Activated naive CD8-positive, alpha-beta T cell treated with anti-CD3 and anti-CD28 coated beads, Interleukin-2, amount 50 U/mL, for 16 hours (primary cell): ENCODE measurements around the gene AKNA.
"Not testable (repeated sequence)": the region's sequence is repeated elsewhere in the genome, so short reads cannot be mapped to it uniquely, and the experiment has no call there.

Experiments
- DNase-seq: peaks from one replicate; pipeline ENCODE4 v3.0.0-alpha.2; 2020; ENCODE audit warnings: low read depth, low spot score

AKNA gene

GRCh38 chr9:114341152-114341830 is 46.5 kb downstream of the AKNA start:
- no peak for DNase-seq

- no peak for DNase-seq
These were observed 48.5 kb downstream of the AKNA start for GRCh38 chr9:114339130-114339908.

- no peak for DNase-seq
These were observed 49.6 kb downstream of the AKNA start for GRCh38 chr9:114338187-114338586.

- DNase-seq = no peak
These were observed 50.9 kb downstream of the AKNA start for GRCh38 chr9:114336699-114337395.

GRCh38 chr9:114336157-114336556 is 51.6 kb downstream of the AKNA start:
- DNase-seq = no peak

GRCh38 chr9:114335745-114336144 is 52.0 kb downstream of the AKNA start:
- DNase-seq = no peak

- no peak for DNase-seq
These were observed 53.3 kb downstream of the AKNA start for GRCh38 chr9:114334490-114334889.

- not testable (repeated sequence) for DNase-seq
These were observed 54.1 kb downstream of the AKNA start for GRCh38 chr9:114333718-114334117.

GRCh38 chr9:114332474-114333040 is 55.2 kb downstream of the AKNA start:
- DNase-seq = not testable (repeated sequence)

GRCh38 chr9:114331229-114332195 is 56.3 kb downstream of the AKNA start:
- DNase-seq = not testable (repeated sequence)

- no peak for DNase-seq
These were observed 57.1 kb downstream of the AKNA start for GRCh38 chr9:114330636-114331035.

- DNase-seq = not testable (repeated sequence)
These were observed 58.2 kb downstream of the AKNA start, which contains the start of gene ORM2 for GRCh38 chr9:114329625-114330022. TSS of gene ORM2 (plus strand) at chr9:114329869. CDS start at chr9:114329905, 36 bp downstream.

GRCh38 chr9:114328937-114329624 is 58.7 kb downstream of the AKNA start:
- not testable (repeated sequence) for DNase-seq

GRCh38 chr9:114328357-114328820 is 59.4 kb downstream of the AKNA start:
- DNase-seq = not testable (repeated sequence)

- no peak for DNase-seq
These were observed 60.0 kb downstream of the AKNA start for GRCh38 chr9:114327749-114328148.

GRCh38 chr9:114325684-114326254 is 62.0 kb downstream of the AKNA start:
- DNase-seq = not testable (repeated sequence)

- DNase-seq = not testable (repeated sequence)
These were observed 62.8 kb downstream of the AKNA start for GRCh38 chr9:114324965-114325364.

- no peak for DNase-seq
These were observed 63.3 kb downstream of the AKNA start for GRCh38 chr9:114324492-114324891.

- DNase-seq = not testable (repeated sequence)
These were observed 63.9 kb downstream of the AKNA start for GRCh38 chr9:114323849-114324248.
